Activated T-helper 2 cell treated with anti-CD3 and anti-CD28 coated beads, Interferon-gamma antibody, Interleukin-2, Interleukin-4, amounts not matched to agents 10 μg/mL and 5 μg/mL and 100 μg/mL, durations not matched to agents 14 hours and 24 hours and 36 hours (primary cell): ENCODE data around the gene RAB44. TPM values are rescaled to one million over a fixed set of nuclear protein-coding genes. Genes with fewer than 3 reads are reported as not detected.
"Not testable (repeated sequence)": the region's sequence is repeated elsewhere in the genome, so short reads cannot be mapped to it uniquely, and the experiment has no call there.

Experiments used
- DNase-seq: peaks from one replicate; pipeline ENCODE4 v3.0.0; 2021; ENCODE audit warnings: low spot score
- H3K27ac Mint-ChIP-seq: one replicate; pipeline ENCODE4 v1.8.0; 2021; ENCODE audit warnings: mixed read lengths
- H3K27me3 Mint-ChIP-seq: one replicate; pipeline ENCODE4 v1.8.0; 2021; ENCODE audit warnings: low read depth, mixed read lengths
- H3K36me3 Mint-ChIP-seq: one replicate; pipeline ENCODE4 v1.8.0; 2021; ENCODE audit warnings: low read depth, mixed read lengths
- H3K4me1 Mint-ChIP-seq: one replicate; pipeline ENCODE4 v1.8.0; 2021; ENCODE audit warnings: low read depth, mixed read lengths
- H3K4me3 Mint-ChIP-seq: one replicate; pipeline ENCODE4 v1.8.0; 2021; ENCODE audit warnings: low read depth, mild to moderate bottlenecking, moderate library complexity, mixed read lengths
- H3K9me3 Mint-ChIP-seq: one replicate; pipeline ENCODE4 v1.8.0; 2021; ENCODE audit warnings: mixed read lengths
- intact Hi-C: fragments of 100-400 bp; cut with micrococcal nuclease; formaldehyde crosslinking; loops from one replicate; pipeline ENCODE4 v1.15.1; 2023
- total RNA-seq: library from RNA; stranded (reverse); gene quantifications from 2 replicates; pipeline ENCODE4 v1.2.3, GENCODE V29; 2022

Gene RAB44
- total RNA-seq, 1 donor from 2014 or later: not detected

DNA sequence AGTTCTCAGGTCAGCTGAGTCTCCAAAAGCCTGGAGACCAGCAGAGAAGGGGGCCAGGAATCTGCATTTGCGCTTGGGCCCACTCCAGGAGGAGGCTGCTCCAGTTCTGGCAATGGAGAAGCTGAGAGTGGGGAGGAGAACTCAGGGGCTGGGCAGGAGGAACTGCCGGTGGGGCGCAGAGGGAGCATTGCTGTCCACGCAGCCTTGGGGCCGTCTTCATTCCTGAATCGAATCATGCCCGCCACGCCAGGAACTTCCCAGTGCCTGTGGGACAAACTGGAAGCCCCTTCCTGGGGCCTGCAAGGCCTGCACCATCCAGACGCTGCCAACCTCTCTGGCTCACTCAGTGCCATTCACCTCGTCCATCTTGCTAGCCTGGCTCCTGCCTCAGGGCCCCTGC lies 16.9 kb downstream of the RAB44 start:
- intact Hi-C loops: no loop called here
- Mint-ChIP-seq H3K4me3 (no peak overlapping the region), H3K36me3 (no peaks in the 10 kb centered on the region), H3K9me3 (no peaks in the 10 kb centered on the region), H3K4me1 (no peaks in the 10 kb centered on the region), H3K27me3 (peaks cover 3% of the 10 kb centered on the region), H3K27ac (no peak overlapping the region)
- no peak for DNase-seq

DNA sequence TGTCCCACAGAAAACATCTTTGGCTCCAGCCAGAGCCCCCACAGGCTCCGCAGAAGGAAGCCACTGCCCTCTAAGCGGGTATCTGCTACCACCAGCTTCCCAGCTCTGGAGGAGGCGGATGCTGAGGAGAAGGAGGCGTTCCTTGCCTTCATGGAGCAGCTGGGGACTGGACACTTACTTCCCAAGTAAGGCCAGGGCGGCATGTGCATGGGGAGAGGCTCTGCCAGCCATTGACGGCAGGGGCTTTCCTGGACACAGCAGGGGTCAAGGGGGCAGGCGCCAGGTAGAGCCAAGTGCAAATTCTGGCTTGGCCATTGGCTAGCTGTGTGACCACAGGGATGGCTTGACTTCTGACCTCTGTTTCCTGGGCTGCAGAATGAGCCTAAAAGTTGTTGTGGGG lies 17.8 kb downstream of the RAB44 start:
- no peaks in the 10 kb centered on the region for H3K4me1 Mint-ChIP-seq
- H3K36me3 Mint-ChIP-seq: no peaks in the 10 kb centered on the region
- intact Hi-C loops: no loop called here
- H3K27ac Mint-ChIP-seq: no peak overlapping the region
- no peak overlapping the region for H3K4me3 Mint-ChIP-seq
- no peak for DNase-seq
- no peaks in the 10 kb centered on the region for H3K9me3 Mint-ChIP-seq
- no peaks in the 10 kb centered on the region for H3K27me3 Mint-ChIP-seq

DNA sequence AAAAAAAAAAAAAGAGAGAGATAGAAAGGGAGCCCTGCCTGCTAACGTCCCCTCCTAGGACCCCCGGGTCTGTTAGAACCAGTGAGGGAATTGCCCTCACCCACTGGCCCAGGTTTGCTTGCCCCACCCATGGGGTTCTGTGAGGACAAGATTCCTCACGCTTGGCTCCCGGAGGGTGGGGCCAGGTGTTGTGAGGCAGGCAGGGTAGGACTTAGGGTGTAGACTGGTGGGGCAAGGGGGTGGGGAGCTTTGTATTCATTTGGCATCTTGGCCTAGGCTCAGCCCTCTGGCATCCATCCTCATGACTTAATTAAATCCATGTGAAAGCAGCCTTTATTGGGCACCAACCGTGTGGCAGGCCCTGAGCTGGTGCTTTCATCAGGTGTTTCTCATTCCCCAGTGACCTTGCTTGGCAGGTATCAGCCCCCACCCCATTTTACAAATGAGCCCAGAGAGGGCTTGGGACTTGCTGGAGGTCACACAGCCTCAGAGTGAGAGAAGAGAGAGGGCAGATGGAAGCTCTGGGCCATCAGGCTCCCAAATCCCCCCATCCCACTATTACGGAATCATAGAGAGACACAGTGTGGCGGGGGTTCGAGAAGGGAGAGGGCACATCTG lies 19.0 kb downstream of the RAB44 start:
- no peak for DNase-seq
- Mint-ChIP-seq H3K4me3 (no peak overlapping the region), H3K36me3 (no peaks in the 10 kb centered on the region), H3K27me3 (no peaks in the 10 kb centered on the region), H3K27ac (no peak overlapping the region), H3K4me1 (no peaks in the 10 kb centered on the region), H3K9me3 (no peaks in the 10 kb centered on the region)
- intact Hi-C loops: no loop called here

DNA sequence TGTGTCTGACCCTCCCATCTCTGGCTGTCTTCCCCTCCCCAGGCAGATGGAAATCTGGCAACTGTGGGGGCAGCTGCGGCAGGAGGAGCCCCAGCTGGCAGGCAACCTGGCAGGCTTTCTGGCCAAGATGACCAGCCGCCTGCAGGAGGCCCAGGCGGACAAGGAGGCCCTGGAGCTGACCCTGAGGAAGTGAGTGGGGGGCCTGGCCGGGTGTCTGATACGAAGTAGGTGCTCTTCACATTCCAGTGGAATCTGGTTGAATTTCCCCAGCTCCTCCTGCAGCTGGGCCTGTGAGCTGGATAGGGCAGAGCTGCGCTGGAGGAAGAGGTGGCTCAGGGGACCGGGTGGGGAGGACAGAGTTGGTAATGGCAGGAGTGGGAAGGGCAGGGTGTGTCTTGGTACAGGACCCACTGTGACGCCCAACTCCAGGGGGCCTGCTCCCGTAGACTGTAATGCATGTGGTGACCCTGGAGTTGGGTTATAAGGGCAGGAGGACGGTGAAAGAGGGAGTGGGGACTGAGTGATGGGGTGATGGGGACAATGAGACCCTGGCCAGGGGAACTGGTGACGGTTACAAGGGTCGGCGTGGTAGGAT lies 19.7 kb downstream of the RAB44 start:
- H3K4me3 Mint-ChIP-seq: no peak overlapping the region

DNA sequence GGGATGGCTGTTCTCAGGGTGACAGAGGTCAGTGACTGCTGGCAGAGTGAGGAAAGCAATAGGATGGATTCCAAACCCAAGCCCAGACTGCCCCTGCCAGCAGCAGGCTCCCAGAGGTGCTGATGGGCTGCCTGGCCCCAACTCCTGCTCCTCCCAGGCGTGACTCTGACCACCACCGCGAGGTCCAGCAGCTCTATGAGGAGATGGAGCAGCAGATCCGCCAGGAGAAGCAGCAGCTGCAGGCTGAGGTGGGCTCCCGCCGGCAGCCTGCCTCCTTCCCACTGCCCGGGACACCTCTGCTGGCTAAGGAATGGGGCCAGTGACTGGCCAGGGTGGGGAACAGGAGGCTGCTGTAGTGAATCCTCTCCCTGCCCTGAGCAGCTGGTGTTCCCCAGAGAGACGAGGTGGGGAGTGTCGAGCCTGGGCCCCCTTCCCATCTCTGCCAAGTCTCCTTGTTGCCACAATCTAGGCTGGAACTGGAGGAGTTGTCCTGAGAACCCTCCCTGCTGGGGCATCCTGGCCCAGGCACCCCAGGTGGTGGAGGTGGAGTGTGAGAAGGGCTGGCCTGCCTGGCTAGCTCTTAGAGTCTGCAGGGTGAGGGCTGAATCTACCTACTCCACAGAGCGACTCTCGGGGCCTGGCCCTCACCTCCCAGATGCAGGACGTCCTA lies 20.4 kb downstream of the RAB44 start:
- H3K9me3 Mint-ChIP-seq: no peaks in the 10 kb centered on the region
- no peaks in the 10 kb centered on the region for H3K4me1 Mint-ChIP-seq
- intact Hi-C loops: no loop called here
- no peak overlapping the region for H3K4me3 Mint-ChIP-seq
- no peaks in the 10 kb centered on the region for H3K36me3 Mint-ChIP-seq
- no peak overlapping the region for H3K27ac Mint-ChIP-seq
- no peak for DNase-seq
- no peaks in the 10 kb centered on the region for H3K27me3 Mint-ChIP-seq

More for the DNA sequence above, 19.7 kb downstream of the RAB44 start:
- DNase-seq: no peak
- H3K9me3 Mint-ChIP-seq: no peaks in the 10 kb centered on the region
- H3K27ac Mint-ChIP-seq: no peak overlapping the region
- no peaks in the 10 kb centered on the region for H3K27me3 Mint-ChIP-seq
- intact Hi-C loops: no loop called here
- no peaks in the 10 kb centered on the region for H3K36me3 Mint-ChIP-seq
- no peaks in the 10 kb centered on the region for H3K4me1 Mint-ChIP-seq

DNA sequence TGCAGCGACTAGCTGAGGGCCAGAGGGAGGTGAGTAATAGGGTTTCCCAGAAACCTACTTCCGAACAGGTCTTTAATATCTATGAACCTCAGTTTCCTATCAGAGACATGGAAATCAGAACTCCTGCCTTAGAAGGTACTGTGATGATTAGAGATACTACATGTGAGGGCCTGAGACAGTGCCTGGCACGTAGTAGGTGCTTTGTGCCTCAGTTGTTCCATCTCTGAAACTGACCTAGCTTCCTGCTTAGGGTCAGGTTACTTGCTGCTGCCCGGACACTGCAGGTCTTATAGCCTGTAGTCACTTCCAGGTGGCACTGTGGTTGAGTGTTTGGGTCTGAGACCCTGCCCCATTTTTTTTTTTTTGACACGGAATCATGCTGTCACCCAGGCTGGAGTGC lies 20.9 kb downstream of the RAB44 start:
- Mint-ChIP-seq H3K9me3 (no peaks in the 10 kb centered on the region), H3K4me1 (no peaks in the 10 kb centered on the region), H3K27me3 (no peaks in the 10 kb centered on the region), H3K36me3 (no peaks in the 10 kb centered on the region), H3K4me3 (no peak overlapping the region), H3K27ac (no peak overlapping the region)
- no peak for DNase-seq
- intact Hi-C loops: no loop called here

DNA sequence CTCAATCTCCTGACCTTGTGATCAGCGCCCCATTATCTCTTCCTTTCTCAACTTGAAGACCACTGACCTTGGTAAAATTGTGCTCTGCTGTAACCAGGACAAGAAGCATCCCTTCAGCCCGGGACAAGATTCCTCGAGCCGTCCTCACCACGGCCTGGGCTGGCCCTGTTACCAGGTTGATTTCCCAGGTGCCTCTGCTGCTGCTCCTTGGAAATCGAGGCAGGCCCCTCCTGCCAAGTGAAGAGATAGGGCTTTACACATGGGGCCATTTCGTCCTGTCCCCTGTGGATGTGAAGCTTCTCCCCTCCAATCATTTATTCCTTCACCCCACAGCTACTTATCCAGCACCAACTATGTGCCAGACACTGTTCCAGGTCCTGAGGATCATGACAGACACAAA lies 21.5 kb downstream of the RAB44 start:
- H3K27ac Mint-ChIP-seq: no peak overlapping the region
- no peaks in the 10 kb centered on the region for H3K27me3 Mint-ChIP-seq
- H3K36me3 Mint-ChIP-seq: no peaks in the 10 kb centered on the region
- H3K9me3 Mint-ChIP-seq: no peaks in the 10 kb centered on the region
- H3K4me3 Mint-ChIP-seq: no peak overlapping the region
- intact Hi-C loops: no loop called here
- H3K4me1 Mint-ChIP-seq: no peaks in the 10 kb centered on the region
- DNase-seq: no peak

DNA sequence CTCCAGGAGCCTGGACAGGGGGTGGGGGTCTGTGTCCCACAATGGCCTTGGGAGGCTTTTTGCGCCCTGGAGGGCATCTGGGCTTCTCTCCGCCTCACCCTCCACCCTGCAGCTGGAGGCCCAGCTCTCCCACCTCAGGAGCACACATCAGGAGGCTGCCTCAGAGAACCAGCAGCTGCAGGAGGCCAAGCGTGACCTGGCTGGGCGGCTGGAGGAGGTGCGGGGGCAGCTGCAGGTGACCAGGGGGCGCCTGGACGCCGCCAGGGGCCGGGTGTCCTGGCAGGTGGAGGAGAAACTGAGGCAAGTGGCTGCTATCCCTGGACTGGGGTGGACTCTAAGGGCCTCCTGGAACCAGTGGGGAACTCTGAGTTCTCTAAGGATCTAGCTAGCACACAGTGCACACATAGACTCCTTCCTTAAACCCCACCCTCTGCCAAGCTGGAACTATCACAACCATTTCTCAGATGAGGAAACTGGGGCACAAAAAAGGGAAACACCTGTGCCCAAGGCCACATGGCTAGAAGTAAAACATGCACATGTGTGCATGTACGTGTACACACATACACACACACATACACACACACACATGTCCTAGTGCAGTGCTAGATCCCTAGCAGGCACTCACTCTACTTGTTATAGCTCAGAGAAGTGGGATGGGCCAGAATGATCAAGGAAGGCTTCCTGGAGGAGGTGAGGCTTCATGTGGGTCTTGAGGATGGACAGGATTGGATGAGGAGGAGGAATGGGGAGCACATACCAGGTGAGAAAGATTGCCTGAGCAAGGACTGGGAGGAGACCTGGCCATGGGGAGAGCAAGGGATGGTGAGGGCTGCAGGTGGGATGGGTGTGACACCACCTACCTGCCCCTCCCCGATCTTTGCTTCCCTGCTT lies 22.9 kb downstream of the RAB44 start:
- no peak for DNase-seq
- H3K4me3 Mint-ChIP-seq: no peak overlapping the region
- H3K4me1 Mint-ChIP-seq: peaks cover 3% of the 10 kb centered on the region
- no peaks in the 10 kb centered on the region for H3K27me3 Mint-ChIP-seq
- H3K9me3 Mint-ChIP-seq: no peaks in the 10 kb centered on the region
- H3K36me3 Mint-ChIP-seq: no peaks in the 10 kb centered on the region
- intact Hi-C loops: no loop called here
- H3K27ac Mint-ChIP-seq: no peak overlapping the region

DNA sequence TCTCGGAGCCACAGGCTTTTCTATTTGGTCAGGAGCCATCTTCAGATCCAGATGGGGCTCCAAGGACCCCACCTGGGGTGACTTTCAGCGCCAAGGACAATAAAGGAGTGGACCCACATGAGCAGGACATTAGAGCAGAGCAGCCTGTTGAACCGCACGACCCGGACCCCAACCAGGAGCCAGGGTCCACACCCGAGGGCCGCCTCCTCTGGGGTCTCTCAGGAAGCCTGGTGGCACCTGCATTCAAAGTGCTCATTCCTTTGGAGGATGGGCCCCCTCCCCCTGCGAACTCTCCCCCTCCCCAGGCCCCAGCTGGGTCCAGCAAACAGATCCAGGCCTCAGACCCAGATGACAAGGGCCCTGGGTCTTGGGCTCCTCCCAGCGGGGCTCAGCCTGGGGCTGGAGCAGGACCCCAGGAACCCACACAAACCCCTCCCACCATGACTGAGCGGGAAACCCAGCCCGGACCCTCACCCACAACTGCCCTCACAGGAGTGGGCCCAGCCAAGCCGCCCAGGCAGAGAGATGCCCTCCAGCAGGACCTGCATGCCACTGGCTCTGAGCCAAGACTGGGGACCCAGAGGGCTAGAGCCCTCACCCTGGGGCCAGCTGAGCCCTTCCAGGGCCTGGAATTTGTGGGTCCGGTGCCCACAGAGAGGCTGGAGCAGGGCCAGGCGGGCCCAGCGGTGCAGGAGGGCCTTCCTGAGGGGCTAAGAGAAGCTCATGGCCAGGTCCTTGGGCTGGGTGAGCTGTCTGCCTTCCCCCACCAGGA lies 23.9 kb downstream of the RAB44 start:
- no peaks in the 10 kb centered on the region for H3K27me3 Mint-ChIP-seq
- intact Hi-C loops: no loop called here
- H3K4me1 Mint-ChIP-seq: peaks cover 3% of the 10 kb centered on the region
- DNase-seq: no peak
- H3K4me3 Mint-ChIP-seq: no peak overlapping the region
- no peak overlapping the region for H3K27ac Mint-ChIP-seq
- H3K9me3 Mint-ChIP-seq: no peaks in the 10 kb centered on the region
- no peaks in the 10 kb centered on the region for H3K36me3 Mint-ChIP-seq

DNA sequence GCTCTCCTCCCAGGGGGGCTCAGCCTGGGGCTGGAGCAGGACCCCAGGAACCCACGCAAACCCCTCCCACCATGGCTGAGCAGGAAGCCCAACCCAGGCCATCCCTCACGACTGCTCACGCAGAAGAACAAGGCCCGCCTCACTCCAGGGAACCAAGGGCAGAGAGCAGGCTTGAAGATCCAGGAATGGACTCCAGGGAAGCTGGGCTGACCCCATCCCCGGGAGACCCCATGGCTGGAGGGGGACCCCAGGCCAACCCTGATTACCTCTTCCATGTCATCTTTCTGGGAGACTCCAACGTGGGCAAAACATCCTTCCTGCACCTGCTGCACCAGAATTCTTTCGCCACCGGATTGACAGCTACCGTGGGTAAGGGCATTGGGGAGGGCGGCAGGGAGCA lies 24.7 kb downstream of the RAB44 start:
- DNase-seq: no peak
- intact Hi-C loops: no loop called here
- Mint-ChIP-seq H3K27ac (no peak overlapping the region), H3K9me3 (no peaks in the 10 kb centered on the region), H3K4me1 (peaks cover 9% of the 10 kb centered on the region), H3K36me3 (no peaks in the 10 kb centered on the region), H3K27me3 (no peaks in the 10 kb centered on the region), H3K4me3 (no peak overlapping the region)

DNA sequence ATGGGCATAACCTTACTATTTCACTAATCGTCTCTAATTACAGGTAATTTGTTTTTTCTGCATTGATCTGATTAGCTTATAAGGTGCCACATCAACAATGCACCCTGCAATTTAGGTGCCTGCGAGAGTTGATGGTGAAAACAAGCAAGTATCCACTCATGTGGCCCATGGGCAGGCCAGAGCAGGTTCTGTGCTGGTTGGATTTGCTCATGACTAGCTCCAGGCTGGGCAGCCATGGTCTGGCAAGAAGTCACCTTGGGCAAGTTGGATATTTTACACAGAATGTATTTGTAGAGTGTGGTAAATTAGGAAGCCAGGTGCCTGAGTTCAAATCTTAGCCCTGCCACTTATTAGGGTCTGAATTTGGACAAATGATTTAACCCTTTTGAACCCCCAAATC lies 25.3 kb downstream of the RAB44 start:
- no peak overlapping the region for H3K4me3 Mint-ChIP-seq
- intact Hi-C loops: no loop called here
- DNase-seq: no peak
- no peaks in the 10 kb centered on the region for H3K36me3 Mint-ChIP-seq
- peaks cover 14% of the 10 kb centered on the region for H3K4me1 Mint-ChIP-seq
- no peaks in the 10 kb centered on the region for H3K27me3 Mint-ChIP-seq
- no peak overlapping the region for H3K27ac Mint-ChIP-seq
- no peaks in the 10 kb centered on the region for H3K9me3 Mint-ChIP-seq

DNA sequence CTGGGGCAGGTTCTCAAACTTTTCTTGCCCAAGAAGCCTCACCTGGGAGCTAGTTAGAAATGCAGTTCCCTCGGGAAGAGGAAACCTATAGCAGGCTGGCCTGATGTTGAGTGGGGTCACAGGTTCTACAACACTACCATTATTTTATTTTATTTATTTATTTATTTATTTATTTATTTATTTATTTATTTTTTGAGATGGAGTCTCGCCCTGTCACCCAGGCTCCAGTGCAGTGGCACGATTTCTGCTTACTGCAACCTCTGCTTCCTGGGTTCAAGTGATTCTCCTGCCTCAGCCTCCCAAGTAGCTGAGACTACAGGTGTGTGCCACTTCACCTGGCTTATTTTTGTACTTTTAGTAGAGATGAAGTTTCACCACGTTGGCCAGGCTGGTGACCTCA lies 26.4 kb downstream of the RAB44 start:
- H3K36me3 Mint-ChIP-seq, H3K27ac Mint-ChIP-seq, DNase-seq, H3K27me3 Mint-ChIP-seq, H3K4me3 Mint-ChIP-seq, H3K9me3 Mint-ChIP-seq, intact Hi-C loops: not testable (repeated sequence)
- H3K4me1 Mint-ChIP-seq: peaks cover 22% of the 10 kb centered on the region
